HG03066 (cell line): Measurements from ENCODE around the gene TRIP12.
"Not testable (repeated sequence)": the region's sequence is repeated elsewhere in the genome, so short reads cannot be mapped to it uniquely, and the experiment has no call there.

Experiments
- ATAC-seq: cut with Tn5 transposase; IDR thresholded peaks from one replicate; pipeline ENCODE4 v1.9.1; 2021; ENCODE audit warnings: low read depth; ENCODE audit not compliant: unreplicated experiment

Gene TRIP12

GRCh38 chr2:229835596-229836283, 86.1 kb downstream of the TRIP12 start:
- ATAC-seq, result no peak

GRCh38 chr2:229834368-229834767, 87.4 kb downstream of the TRIP12 start:
- ATAC-seq, result not testable (repeated sequence)

GRCh38 chr2:229832510-229832898, 89.3 kb downstream of the TRIP12 start:
- no peak for ATAC-seq

GRCh38 chr2:229831805-229832509, 89.9 kb downstream of the TRIP12 start:
- ATAC-seq, result no peak

GRCh38 chr2:229825476-229825875, 96.3 kb downstream of the TRIP12 start:
- ATAC-seq, result no peak

GRCh38 chr2:229821316-229821715, 100.5 kb downstream of the TRIP12 start:
- ATAC-seq, result no peak

- no peak for ATAC-seq
Measured at GRCh38 chr2:229818230-229818629, 103.6 kb downstream of the TRIP12 start.

- no peak for ATAC-seq
Measured at GRCh38 chr2:229815858-229816257, 106.0 kb downstream of the TRIP12 start.

GRCh38 chr2:229815342-229815741, 106.5 kb downstream of the TRIP12 start:
- ATAC-seq, result no peak

GRCh38 chr2:229810786-229811185, 111.0 kb downstream of the TRIP12 start:
- no peak for ATAC-seq

- no peak for ATAC-seq
Measured at GRCh38 chr2:229805559-229805958, 116.2 kb downstream of the TRIP12 start.

- ATAC-seq, result no peak
Measured at GRCh38 chr2:229802785-229803184, 119.0 kb downstream of the TRIP12 start.

GRCh38 chr2:229800997-229801754, 120.6 kb downstream of the TRIP12 start:
- ATAC-seq, result no peak

- ATAC-seq, result no peak
Measured at GRCh38 chr2:229798446-229799155, 123.2 kb downstream of the TRIP12 start.

GRCh38 chr2:229795058-229795457, 126.8 kb downstream of the TRIP12 start:
- no peak for ATAC-seq

GRCh38 chr2:229794636-229795035, 127.2 kb downstream of the TRIP12 start:
- no peak for ATAC-seq

GRCh38 chr2:229786289-229786688, 135.5 kb downstream of the TRIP12 start:
- ATAC-seq, result not testable (repeated sequence)

GRCh38 chr2:229784791-229785190, 137.0 kb downstream of the TRIP12 start:
- no peak for ATAC-seq

GRCh38 chr2:229783108-229783721, 138.6 kb downstream of the TRIP12 start:
- ATAC-seq, result no peak
